ENCODE results near the gene RSRC1.

GRCh38 chr3:158565076-158565475 lies 455.2 kb downstream of the RSRC1 start:
- TF ChIP-seq CTCF (IDR thresholded peaks at IDR 0.05) (no peak), POLR2A (IDR thresholded peaks at IDR 0.05) (no peak)
